DMS 273 treated with DMSO at 0.1 percent for 48 hours (cell line): ENCODE results near the gene NUTM2E.
A peak's percentile ranks its signal among the peaks of the same experiment; 100 is the strongest.
"Not testable (repeated sequence)": the region's sequence is repeated elsewhere in the genome, so short reads cannot be mapped to it uniquely, and the experiment has no call there.

ENCODE experiments used
- DNase-seq: peaks from one replicate; lab custom pipeline; 2025; lab: John Stamatoyannopoulos, UW

Gene NUTM2E

DNA sequence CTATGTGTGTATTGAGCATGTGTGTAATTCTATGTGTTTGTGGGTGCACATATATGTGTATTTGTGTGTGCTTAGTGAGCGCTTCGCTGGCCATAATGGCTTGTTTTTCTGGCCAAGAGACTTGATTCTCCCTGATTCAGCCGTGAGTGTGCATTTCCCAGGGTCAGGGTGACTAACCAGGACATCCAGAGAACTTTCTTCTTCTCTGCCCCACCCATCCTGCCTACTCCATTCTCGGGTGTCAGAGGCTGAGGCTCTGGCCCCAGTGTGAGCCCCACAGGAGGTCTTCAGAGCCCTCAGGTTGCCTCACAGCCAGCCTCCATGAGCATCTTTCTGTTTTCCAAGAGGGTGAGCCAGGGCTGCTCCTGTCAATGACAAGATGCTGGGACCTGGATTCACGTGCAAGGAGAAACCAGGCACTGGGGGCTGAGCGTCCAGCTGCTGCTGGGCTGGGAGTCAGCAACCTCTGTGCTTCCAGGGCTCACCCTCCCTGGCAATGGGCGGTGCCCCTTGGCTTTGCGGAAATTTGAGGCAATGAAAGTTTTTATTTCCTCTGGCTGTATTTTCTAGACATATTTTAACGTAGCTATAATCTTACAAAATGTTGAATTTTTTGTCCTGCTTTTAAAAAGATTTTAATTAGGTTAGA lies 40.5 kb downstream of the NUTM2E start:
- not testable (repeated sequence) for DNase-seq

DNA sequence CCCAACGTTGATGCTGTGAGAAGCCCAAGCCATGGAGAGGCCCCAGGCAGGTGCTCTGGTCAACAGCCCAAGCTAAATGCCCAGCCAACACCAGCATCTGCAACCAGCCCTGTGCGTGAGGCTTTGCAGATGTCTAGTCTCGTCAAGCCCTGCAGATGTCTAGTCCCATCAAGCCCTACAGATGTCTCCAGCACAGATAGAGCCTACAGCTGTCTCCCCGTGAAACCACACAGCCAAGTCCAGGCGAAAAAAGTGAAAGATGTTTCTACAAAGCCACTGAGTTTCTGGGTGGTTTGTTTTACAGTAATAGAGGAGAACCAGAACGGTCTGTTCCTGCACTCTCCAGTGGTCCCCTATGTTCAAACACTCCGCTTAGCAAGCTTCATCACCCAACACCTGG lies 41.5 kb downstream of the NUTM2E start:
- DNase-seq: not testable (repeated sequence)

DNA sequence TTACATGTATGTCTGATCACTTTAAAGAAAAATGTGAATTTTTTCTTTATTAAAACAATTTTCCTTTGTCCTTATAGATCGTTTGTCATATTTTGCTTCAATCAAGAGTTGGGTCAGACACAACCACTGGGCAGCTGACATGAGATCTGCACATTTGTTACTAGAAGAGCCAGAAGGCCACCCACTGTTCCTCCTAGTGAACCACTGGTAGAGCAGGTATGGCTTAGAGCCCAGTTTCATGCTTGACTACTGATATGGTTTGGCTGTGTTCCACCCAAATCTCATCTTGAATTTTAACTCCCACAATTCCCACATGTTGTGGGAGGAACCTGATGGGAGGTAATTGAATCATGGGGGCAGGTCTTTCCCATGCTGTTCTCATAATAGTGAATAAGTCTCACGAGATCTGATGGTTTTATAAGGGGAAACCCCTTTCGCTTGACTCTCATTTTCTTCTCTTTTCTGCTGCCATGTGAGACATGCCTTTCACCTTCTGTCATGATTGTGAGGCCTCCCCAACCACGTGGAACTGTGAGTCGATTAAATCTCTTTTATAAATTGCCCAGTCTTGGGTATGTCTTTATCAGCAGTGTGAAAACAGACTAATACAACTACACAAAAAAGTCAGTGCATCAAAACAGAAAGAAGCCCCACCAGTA lies 43.0 kb downstream of the NUTM2E start:
- peak; percentile 0 for DNase-seq

DNA sequence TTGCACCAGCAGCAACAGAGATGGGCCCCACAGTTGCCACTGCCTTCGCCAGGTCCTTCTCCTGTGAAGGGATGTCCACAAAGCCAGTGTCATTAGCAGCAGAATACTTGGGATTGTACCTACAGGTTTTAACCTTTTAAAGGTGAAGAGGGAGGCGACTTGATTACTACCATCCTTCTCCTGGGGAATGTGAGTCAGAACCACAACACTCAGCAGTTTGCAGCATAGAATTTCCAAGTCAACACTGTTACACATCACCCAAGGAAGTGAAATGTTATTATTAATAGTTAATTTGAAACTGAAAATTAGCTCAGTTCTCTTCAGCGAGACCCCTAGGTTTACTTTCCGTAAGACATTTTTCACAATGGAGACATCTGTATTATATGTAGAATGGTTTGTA lies 45.2 kb downstream of the NUTM2E start:
- not testable (repeated sequence) for DNase-seq
